Heart right ventricle (tissue), 16 donors: ENCODE results near the gene TMEM164. TPM values are rescaled to one million over a fixed set of nuclear protein-coding genes. Genes with fewer than 3 reads are reported as not detected.

Source experiments
- ATAC-seq, 8 donors: fragments of 200-7000 bp; cut with Tn5 transposase; one replicate each; pipeline ENCODE4 v1.9.1; 2020; ENCODE audit warnings: mild to moderate bottlenecking in 8 of 8, moderate library complexity in 8 of 8, moderate number of reproducible peaks in 1 of 8
- DNase-seq, 2 donors: peaks; one replicate each; pipeline ENCODE4 v3.0.0-alpha.2; 2020
- H3K27ac ChIP-seq, 10 donors: fragments of 200-600 bp; sonication (generic) in 2 of 10; one replicate each; pipeline versions ENCODE4 v1.5.0 to v1.8.0; 2020 to 2022; ENCODE audit warnings: mild to moderate bottlenecking in 3 of 10
- H3K27me3 ChIP-seq, 7 donors: fragments of 200-600 bp; one replicate each; pipeline ENCODE4 v1.8.0; 2021 to 2022; ENCODE audit warnings: mild to moderate bottlenecking in 2 of 7
- H3K36me3 ChIP-seq, 9 donors: fragments of 200-600 bp; sonication (generic) in 1 of 9; one replicate each; pipeline versions ENCODE4 v1.5.0 to v1.8.0; 2020 to 2022; ENCODE audit warnings: mild to moderate bottlenecking in 2 of 9
- H3K4me1 ChIP-seq, 9 donors: fragments of 200-600 bp; sonication (generic) in 1 of 9; one replicate each; pipeline versions ENCODE4 v1.5.0 to v1.8.0; 2020 to 2022; ENCODE audit warnings: mild to moderate bottlenecking in 4 of 9
- H3K4me3 ChIP-seq, 10 donors: fragments of 200-600 bp; sonication (generic) in 2 of 10; one replicate each; pipeline versions ENCODE4 v1.5.0 to v1.8.0; 2020 to 2022; ENCODE audit warnings: mild to moderate bottlenecking in 7 of 10, moderate library complexity in 2 of 10
- H3K9me3 ChIP-seq, 11 donors: fragments of 200-600 bp in 10 of 11; sonication (generic) in 2 of 11; one replicate each; pipeline versions ENCODE4 v1.5.0 to v1.8.0; 2013 to 2022; ENCODE audit warnings: mild to moderate bottlenecking in 2 of 11, control low read depth in 1 of 11, moderate library complexity in 1 of 11
- WGBS, 2 donors: extraction: QIAGEN DNeasy Blood & Tissue Kit; methylation state at CpG; one replicate each; pipeline ENCODE4 v1.1.7; 2013; ENCODE audit warnings: inconsistent platforms in 1 of 2; 5-methylcytosine and 5-hydroxymethylcytosine counted together
- intact Hi-C, 10 donors: fragments of 100-400 bp; cut with DNase I; formaldehyde crosslinking; loops; one replicate each; pipeline versions ENCODE4 v1.11.1 to v1.14.2; 2022
- polyA plus RNA-seq, 2 donors: library from polyadenylated mRNA; stranded (reverse); fragments of 200-250 nt; gene quantifications; one replicate each; pipeline ENCODE4 v1.2.3, GENCODE V29; 2013
- total RNA-seq, 10 donors: library from RNA; stranded (reverse); fragmentation: NEBNext Ultra II Directional in 3 of 10; extraction: Animal tissue kit (Norgen Biotek cat#: 25700) in 3 of 10; gene quantifications; one replicate each; pipeline versions ENCODE4 v1.2.1 to v1.2.4, GENCODE V29; 2021 to 2023
- TF ChIP-seq, protein P1 (sequence below), 9 donors: fragments of 200-600 bp; sonication (generic) in 2 of 9; IDR thresholded peaks; one replicate each; pipeline versions ENCODE4 v1.5.0 to v1.8.0; 2021 to 2022; ENCODE audit warnings: antibody characterized with exemption in 9 of 9, mild to moderate bottlenecking in 5 of 9, moderate library complexity in 1 of 9
- donor health status: Arrhythmogenic right ventricular cardiomyopathy.
- donor health status: ischemic (EF 13 %, LVEDD 7.1; RV severe dilation, severe dysfunction).
- donor health status: healthy with polysubstance abuse.
- donor health status: DM: no; HTN: yes; CAD: no.
- donor health status: DM: no; HTN: no; CAD: no.
- donor health status: ischemic (EF 25% LVEDD 6.9; RV normal size, moderate dysfunction).
- donor health status: ischemic (EF 25% LVEDD 5.7; RV mildly dilated, moderate dysfunction).
- donor health status: healthy.
- donor health status: DM: yes; HTN: yes; CAD: no.
- donor health status: Ischemic cardiomyopathy.
- donor health status: ischemic (EF 35%, LVEDD 5.7; RV mildly dilated, moderate dysfunction).
- donor health status: nonischemic (EF 11% LVEDD 7.7; RV severe dilation, severe dysfunction).
- donor health status: DM: yes; HTN: yes; CAD: no.
- donor health status: PGD.
- donor health status: ischemic (EF 29% LVEDD 5.4; RV normal size, mild dysfunction).
- donor health status: nonischemic (EF 23%, LVEDD 6.1; RV moderate dilation, normal function).

Gene TMEM164
- total and polyA plus RNA-seq, 12 donors, result 9.7 to 60.6 (median 48.1) TPM

DNA sequence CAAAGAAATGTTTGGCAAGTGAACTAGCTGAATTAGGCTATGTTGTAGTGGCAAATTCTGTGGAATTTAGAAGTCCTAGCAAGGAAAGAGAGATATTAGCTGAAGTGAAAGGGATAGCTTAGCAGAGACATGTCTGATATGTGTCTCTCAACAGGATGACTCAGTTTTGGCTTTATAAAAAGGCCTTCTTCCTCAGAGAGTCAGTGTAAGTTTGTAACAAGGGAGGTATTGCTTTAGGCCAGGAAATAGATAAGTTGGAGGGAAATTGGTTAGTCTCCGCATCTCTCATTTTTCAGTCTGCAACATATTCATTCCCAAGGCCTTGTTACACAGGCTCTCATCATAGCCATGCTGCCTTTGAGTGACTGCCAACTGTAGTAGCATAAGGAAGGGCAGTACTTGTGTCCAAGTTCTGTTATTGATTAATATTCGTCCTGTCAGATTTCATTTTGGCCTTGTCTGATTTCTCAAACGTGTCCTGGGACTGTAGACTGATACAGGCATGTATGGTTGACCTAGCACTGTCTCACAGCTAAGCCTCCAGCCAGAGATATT is 4.0 kb downstream of the TMEM164 start:
- 26 to 55% methylated on average over 3 of the region's 3 CpGs for WGBS, 2 donors
- Histone ChIP-seq H3K4me3 (peak overlapping the region in 1 of 10 donors; percentile 66), H3K36me3 (peaks cover 0 to 14% (median 0%) of the 10 kb centered on the region in 9 donors), H3K4me1 (peaks cover 0 to 50% (median 10%) of the 10 kb centered on the region in 9 donors), H3K27ac (peak overlapping the region in 5 of 10 donors; percentile 3 to 44 (median 34)), H3K27me3 (peaks cover 0 to 41% (median 0%) of the 10 kb centered on the region in 7 donors), H3K9me3 (no peaks in the 10 kb centered on the region)
- ATAC-seq (no peak), DNase-seq (no peak)
- intact Hi-C loops, result loop anchor here in 5 of 10 donors (10.0 kb wide), 3 partner anchors 82 to 138 kb away; no protein-coding TSS in a partner anchor
- TF ChIP-seq, protein P1, sequence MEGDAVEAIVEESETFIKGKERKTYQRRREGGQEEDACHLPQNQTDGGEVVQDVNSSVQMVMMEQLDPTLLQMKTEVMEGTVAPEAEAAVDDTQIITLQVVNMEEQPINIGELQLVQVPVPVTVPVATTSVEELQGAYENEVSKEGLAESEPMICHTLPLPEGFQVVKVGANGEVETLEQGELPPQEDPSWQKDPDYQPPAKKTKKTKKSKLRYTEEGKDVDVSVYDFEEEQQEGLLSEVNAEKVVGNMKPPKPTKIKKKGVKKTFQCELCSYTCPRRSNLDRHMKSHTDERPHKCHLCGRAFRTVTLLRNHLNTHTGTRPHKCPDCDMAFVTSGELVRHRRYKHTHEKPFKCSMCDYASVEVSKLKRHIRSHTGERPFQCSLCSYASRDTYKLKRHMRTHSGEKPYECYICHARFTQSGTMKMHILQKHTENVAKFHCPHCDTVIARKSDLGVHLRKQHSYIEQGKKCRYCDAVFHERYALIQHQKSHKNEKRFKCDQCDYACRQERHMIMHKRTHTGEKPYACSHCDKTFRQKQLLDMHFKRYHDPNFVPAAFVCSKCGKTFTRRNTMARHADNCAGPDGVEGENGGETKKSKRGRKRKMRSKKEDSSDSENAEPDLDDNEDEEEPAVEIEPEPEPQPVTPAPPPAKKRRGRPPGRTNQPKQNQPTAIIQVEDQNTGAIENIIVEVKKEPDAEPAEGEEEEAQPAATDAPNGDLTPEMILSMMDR (IDR thresholded peaks at IDR 0.05), result no peak

GRCh38 chrX:110008011-110008635 is 5.2 kb downstream of the TMEM164 start:
- no peak overlapping the region for H3K4me3 ChIP-seq

DNA sequence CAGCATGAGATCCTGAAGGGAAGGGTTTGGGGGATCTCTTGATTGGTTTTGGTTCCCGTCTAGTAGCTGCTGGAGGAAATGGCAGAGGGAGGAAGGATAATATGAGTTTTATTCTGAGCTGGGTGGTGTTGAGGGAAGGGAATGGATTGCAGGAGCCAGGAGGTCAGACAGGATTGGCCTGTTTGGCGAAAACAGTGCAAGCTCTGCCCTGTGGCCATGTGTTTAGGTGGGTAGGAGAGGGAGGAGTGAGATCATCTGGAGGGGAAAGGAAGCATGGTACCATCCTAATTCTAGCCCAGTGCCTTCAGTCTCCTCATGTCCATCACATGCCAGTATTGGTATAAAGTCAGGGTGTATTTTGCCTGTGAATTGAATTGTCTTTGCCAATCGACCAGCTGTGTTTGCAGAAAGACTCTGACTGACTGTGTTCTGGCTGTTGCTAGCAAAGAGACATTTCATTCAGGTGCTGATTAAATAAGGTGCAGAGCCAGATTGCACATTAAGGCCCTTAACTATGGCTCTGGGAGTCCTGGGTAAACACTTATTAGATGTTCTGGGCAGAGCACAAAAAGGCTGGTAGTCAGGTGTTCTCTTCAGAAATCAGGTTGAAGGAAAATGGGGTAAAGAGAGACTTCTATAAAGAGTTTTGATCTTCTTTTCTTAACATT is 10.0 kb downstream of the TMEM164 start:
- no peak for DNase-seq
- Histone ChIP-seq H3K9me3 (no peaks in the 10 kb centered on the region), H3K4me3 (no peak overlapping the region), H3K4me1 (peaks cover 0 to 34% (median 3%) of the 10 kb centered on the region in 9 donors), H3K27ac (no peak overlapping the region), H3K27me3 (peaks cover 0 to 20% (median 0%) of the 10 kb centered on the region in 7 donors), H3K36me3 (peaks cover 0 to 21% (median 0%) of the 10 kb centered on the region in 9 donors)
- ATAC-seq, result no peak
- intact Hi-C loops, result no loop called here
- TF ChIP-seq, protein P1 (IDR thresholded peaks at IDR 0.05), result no peak
- 68 to 72% methylated on average over 3 of the region's 3 CpGs for WGBS, 2 donors

More at GRCh38 chrX:110008011-110008635, 5.2 kb downstream of the TMEM164 start:
- TF ChIP-seq, protein P1 (IDR thresholded peaks at IDR 0.05), result no peak
- ATAC-seq (no peak), DNase-seq (no peak)
- peaks cover 0 to 21% (median 0%) of the 10 kb centered on the region in 9 donors for H3K36me3 ChIP-seq
- H3K27ac ChIP-seq, result no peak overlapping the region
- H3K9me3 ChIP-seq, result no peaks in the 10 kb centered on the region
- peaks cover 0 to 50% (median 10%) of the 10 kb centered on the region in 9 donors for H3K4me1 ChIP-seq
- peaks cover 0 to 38% (median 0%) of the 10 kb centered on the region in 7 donors for H3K27me3 ChIP-seq
- 75 to 76% methylated on average over 3 of the region's 3 CpGs for WGBS, 2 donors
- intact Hi-C loops, result loop anchor here in 5 of 10 donors (10.0 kb wide), 3 partner anchors 83 to 137 kb away; no protein-coding TSS in a partner anchor

DNA sequence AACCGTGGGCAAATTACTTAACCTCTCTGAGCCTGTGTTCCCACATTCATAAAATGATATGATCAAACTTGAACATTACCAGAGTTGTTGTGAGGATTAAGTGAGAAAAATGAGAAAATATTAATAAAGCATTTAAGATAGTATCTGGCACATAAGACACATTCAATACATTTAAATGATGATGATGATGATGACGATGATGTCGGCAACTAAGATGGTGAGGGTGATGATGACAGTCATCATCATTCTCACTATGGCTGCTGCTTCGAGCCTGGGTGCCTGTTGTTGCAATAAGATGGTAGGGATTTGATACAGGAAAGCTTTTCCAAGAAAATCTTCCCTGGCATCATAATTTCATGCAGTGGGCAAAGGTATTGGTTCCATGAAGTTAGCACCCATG is 11.1 kb downstream of the TMEM164 start:
- Histone ChIP-seq H3K27me3 (peaks cover 0 to 15% (median 0%) of the 10 kb centered on the region in 7 donors), H3K4me1 (peaks cover 0 to 34% (median 3%) of the 10 kb centered on the region in 9 donors), H3K36me3 (peaks cover 0 to 21% (median 0%) of the 10 kb centered on the region in 9 donors), H3K4me3 (no peak overlapping the region), H3K9me3 (no peaks in the 10 kb centered on the region), H3K27ac (no peak overlapping the region)
- intact Hi-C loops, result no loop called here
- ATAC-seq (no peak), DNase-seq (no peak)
- TF ChIP-seq, protein P1 (IDR thresholded peaks at IDR 0.05), result no peak
- 94 to 96% methylated on average over 4 of the region's 4 CpGs for WGBS, 2 donors
